ENCODE data around the gene RNH1.

DNA sequence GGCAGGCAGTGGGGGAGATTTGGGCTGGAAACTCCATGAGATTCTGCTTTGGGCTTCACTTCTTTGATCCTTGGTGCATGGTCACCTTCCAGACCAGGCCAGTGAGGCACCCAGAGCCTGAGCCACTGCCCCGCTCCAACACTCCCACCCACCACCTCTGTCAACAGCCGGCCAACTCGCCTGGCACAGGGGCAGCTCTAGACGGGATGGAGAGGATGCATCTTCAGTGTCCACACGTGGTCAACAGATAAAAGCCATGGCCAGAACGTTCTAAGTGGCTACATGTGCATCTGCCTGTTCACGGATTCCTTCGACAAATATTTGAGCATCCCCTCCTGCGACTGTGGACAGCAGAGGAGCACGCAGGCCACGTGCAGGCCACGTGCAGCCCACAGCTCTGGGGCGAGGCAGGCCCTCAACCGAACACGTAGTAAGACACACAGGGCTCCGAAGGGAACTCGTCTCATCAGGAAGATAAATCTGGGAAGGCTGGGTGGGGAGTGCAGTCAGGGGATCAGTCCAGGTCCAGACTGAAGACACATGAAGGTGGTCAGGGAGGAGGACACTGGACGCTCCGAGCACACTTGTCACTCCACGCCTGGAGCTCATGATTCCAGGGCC lies 31.5 kb upstream of the RNH1 start:
- TF ChIP-seq, protein P1, sequence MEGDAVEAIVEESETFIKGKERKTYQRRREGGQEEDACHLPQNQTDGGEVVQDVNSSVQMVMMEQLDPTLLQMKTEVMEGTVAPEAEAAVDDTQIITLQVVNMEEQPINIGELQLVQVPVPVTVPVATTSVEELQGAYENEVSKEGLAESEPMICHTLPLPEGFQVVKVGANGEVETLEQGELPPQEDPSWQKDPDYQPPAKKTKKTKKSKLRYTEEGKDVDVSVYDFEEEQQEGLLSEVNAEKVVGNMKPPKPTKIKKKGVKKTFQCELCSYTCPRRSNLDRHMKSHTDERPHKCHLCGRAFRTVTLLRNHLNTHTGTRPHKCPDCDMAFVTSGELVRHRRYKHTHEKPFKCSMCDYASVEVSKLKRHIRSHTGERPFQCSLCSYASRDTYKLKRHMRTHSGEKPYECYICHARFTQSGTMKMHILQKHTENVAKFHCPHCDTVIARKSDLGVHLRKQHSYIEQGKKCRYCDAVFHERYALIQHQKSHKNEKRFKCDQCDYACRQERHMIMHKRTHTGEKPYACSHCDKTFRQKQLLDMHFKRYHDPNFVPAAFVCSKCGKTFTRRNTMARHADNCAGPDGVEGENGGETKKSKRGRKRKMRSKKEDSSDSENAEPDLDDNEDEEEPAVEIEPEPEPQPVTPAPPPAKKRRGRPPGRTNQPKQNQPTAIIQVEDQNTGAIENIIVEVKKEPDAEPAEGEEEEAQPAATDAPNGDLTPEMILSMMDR (conservative IDR thresholded peaks at IDR 0.05 in 1 of 2, IDR thresholded peaks at IDR 0.05 in 1 of 2; ENCODE audit: low read depth in 1 of 2, low read length in 2 of 2): no peak
- TF ChIP-seq EZH2 (IDR thresholded peaks at IDR 0.05; ENCODE audit: low read length, missing control alignments): no peak
